GM21526 (cell line): ENCODE measurements around the gene PTPRG.

Source experiments
- ATAC-seq: cut with Tn5 transposase; IDR thresholded peaks from one replicate; pipeline ENCODE4 v1.9.1; 2021; ENCODE audit warnings: moderate library complexity; ENCODE audit not compliant: unreplicated experiment, low FRiP score

The PTPRG gene

GRCh38 chr3:62318752-62319569 is 757.6 kb downstream of the PTPRG start:
- ATAC-seq, result peak; percentile 69

DNA sequence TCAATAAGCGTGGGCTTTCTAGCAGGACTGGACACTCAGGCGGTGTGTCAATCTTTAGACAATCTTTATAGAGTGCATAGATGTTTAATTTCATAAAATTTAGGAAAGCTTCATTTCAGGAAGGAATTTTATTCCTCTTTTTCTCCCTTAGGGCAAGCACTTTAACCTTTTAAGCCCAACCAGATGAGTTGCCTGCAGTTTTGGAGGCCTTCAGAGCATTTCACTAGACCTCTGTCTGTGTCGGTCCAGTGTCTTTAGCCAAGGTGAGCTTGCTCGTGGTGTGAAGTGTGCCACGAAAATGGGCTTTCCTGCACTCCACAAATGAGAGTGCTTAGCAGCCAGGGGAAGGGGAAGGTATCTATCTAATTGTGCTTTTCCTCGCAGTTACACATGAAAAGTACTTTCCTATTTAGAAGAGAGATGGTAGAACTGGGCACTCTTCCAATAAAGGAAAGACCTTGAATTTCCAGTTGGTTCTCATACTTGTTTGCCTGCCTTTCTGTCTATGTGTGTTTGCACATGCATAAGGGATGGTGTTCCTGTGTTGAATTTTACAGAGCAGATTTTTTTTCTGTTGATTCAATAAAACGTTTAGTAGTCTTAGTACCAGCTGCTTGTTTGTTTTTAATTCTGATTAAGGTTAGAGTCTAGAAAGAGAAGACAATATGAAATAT is 758.3 kb downstream of the PTPRG start:
- no peak for ATAC-seq

DNA sequence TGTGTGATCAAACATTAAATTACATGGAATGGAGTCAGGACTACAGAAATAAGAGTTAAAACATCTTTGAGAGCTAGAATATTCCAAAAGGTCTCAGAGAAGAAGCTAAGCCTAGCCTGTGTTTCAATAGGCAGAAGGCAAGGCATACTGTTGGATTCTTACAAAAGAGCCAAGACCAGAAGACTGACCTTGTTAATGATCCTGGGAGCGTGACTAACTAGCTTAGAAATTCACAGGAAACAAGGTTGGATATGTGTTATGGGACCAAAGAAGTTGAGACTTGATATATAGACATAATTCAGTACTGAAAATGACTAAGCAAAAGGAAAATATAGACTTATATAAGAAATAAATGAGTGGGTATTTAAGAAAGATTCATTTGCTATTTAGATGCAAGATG is 761.9 kb downstream of the PTPRG start:
- no peak for ATAC-seq

- ATAC-seq, result no peak
These were observed 764.5 kb downstream of the PTPRG start for GRCh38 chr3:62325896-62326295.

- ATAC-seq, result no peak
These were observed 768.6 kb downstream of the PTPRG start for GRCh38 chr3:62329971-62330370.

GRCh38 chr3:62332017-62332416 is 770.6 kb downstream of the PTPRG start:
- ATAC-seq, result no peak

DNA sequence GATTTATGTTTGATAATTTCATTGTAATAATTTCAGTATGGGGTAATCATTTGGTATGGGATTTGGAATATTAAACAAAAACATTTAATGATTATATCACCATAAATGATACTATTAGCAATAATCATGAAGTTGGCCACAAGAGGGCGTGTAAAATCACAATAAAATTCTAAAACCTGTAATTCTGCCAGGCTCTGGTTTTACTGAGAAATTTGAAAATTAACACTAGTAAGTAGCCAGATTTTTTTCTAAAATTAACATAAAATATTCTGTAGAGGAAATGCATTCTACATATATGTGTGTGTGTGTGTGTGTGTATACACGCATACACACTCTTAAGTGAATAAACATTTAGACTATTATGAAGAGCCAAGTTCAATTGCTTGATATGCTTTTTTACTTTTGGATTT is 771.5 kb downstream of the PTPRG start:
- no peak for ATAC-seq

- ATAC-seq, result no peak
These were observed 773.8 kb downstream of the PTPRG start for GRCh38 chr3:62335196-62335595.

DNA sequence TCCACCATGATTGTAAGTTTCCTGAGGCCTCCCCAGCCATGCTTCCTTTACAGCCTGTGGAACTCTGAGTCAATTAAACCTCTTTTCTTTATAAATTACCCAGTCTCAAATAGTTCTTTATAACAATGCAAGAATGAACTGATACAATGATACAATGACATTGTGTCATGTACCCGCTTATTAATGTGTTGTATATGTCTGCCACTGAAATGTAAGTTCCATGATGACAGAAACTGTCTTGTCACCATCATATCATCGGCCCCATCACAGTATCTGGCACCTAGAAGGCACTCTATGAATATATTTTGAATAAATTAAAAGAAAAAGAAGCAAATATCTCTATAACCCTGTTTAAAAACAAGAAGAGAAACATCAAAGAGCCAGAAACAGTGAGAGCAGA is 782.4 kb downstream of the PTPRG start:
- no peak for ATAC-seq
